Activated CD4-positive, alpha-beta T cell treated with anti-CD3 and anti-CD28 coated beads for 48 hours (primary cell): ENCODE results near the gene SLK.

Source experiments
- DNase-seq: peaks from one replicate; pipeline ENCODE4 v3.0.0-alpha.2; 2020

Gene SLK

GRCh38 chr10:103991393-103992128 is 24.6 kb downstream of the SLK start:
- DNase-seq: no peak

- DNase-seq: no peak
Measured at GRCh38 chr10:103995134-103995533, 28.2 kb downstream of the SLK start.

DNA sequence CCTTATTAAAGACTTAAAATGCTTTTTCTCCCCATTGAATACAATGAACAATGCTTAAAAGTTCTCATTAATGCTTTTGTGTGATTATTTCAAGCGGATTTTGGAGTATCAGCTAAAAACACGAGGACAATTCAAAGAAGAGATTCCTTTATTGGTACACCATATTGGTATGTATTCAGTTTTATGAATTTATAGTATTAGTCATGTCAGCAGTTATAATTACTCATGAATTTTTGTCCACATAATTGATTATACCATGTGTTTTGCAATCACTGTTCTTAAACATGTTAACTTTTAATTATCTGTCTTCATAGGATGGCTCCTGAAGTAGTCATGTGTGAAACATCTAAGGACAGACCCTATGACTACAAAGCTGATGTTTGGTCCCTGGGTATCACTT is 31.9 kb downstream of the SLK start:
- DNase-seq: no peak

GRCh38 chr10:104002911-104003310 is 36.0 kb downstream of the SLK start:
- DNase-seq: no peak

DNA sequence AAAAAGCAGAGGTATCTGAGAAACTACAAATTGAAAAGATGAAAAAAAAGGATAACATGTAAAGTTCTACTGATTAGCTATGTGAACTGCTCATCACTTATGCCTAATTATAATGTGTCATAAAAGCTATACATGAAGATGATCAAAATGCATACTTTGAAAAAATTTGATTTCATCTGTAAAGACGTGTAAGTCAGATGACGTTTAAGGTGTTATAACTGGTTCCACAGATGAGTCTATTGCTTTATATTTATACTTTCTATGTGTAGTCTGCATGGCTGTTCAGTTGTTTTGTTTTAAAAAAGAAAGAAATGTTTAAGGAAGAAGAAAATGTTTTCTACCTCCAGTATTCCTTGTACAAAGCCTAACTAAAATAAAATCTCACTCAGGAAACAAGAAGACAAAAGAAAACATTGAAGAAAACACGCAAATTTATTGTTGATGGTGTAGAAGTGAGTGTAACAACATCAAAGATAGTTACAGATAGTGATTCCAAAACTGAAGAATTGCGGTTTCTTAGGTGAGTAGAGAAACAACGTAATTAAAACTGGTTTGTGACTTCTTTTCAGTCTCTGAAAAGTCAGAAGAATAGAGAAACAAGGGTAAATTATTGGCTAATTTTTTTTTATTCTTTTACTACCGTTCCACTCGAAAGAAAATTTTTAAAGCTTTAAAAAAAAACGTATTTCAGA is 38.4 kb downstream of the SLK start:
- no peak for DNase-seq

GRCh38 chr10:104011904-104012303 is 45.0 kb downstream of the SLK start:
- DNase-seq: no peak

GRCh38 chr10:104013489-104013888 is 46.5 kb downstream of the SLK start:
- DNase-seq: no peak

DNA sequence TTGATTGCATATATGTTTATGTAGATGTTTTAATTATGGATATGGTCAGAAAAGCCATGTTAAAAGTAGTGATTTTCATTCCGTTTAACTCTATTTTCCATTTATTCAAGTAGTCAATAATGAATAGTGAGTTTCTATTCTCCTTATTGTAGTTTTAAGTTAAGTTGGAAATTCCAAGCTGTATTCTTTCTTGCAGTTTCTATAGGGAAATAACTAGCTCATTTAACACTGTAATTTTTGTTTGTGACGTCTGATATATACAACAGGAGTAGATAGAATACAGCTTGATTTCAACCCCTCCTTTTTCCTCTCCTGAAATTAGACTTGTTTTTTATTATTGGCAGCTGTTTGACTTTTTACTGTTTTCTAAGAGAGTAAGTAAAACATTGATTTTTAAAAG is 47.2 kb downstream of the SLK start:
- no peak for DNase-seq

- no peak for DNase-seq
Measured at GRCh38 chr10:104016661-104017060, 49.7 kb downstream of the SLK start.

GRCh38 chr10:104018471-104018870 is 51.5 kb downstream of the SLK start:
- no peak for DNase-seq

GRCh38 chr10:104020020-104020419 is 53.1 kb downstream of the SLK start:
- DNase-seq: no peak

GRCh38 chr10:104021246-104021645 is 54.3 kb downstream of the SLK start:
- no peak for DNase-seq

DNA sequence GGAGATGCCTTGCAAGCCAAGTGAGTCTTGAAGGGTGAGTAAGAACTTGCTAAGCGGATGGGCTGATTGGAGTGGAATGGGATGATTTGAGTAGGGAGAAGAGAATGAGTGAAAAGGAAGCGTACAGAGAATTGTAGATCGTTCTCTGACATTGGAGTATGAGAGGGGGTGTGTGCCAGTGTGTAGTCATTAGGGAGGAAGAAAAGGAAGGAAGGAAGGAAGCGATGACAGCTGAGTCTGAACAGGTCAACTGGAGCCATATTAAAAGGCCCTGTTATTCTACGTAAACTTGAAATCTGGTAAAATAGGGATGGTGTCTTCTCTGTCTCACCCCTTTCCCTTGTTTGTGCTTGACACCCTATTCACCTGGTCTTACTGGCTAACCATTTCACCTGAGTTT is 55.1 kb downstream of the SLK start:
- DNase-seq: no peak

- no peak for DNase-seq
Measured at GRCh38 chr10:104025524-104025923, 58.6 kb downstream of the SLK start.

GRCh38 chr10:104026762-104027161 is 59.8 kb downstream of the SLK start:
- DNase-seq: no peak

DNA sequence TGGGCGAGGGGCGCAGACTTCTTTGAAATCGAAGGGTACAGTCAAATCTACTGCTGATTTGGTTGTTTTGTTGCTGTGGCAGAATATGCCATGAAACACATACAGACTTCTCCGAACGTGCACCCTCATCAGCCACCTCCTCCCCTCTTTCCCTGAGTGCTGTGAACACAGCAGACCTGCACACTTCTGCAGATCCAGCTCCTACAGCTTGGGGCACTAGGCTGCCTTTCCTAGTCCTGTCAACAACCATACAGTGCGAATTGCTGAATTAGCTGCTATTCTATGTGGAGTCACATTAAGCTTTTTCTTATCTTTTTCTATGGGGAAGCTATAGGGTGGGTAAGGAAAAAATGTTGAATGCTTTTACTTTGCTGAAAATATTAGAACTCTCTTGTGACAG is 61.2 kb downstream of the SLK start:
- peak; percentile 42 for DNase-seq

GRCh38 chr10:104028823-104029520 is 62.0 kb downstream of the SLK start:
- no peak for DNase-seq

GRCh38 chr10:104029521-104029860 is 62.6 kb downstream of the SLK start:
- DNase-seq: no peak

DNA sequence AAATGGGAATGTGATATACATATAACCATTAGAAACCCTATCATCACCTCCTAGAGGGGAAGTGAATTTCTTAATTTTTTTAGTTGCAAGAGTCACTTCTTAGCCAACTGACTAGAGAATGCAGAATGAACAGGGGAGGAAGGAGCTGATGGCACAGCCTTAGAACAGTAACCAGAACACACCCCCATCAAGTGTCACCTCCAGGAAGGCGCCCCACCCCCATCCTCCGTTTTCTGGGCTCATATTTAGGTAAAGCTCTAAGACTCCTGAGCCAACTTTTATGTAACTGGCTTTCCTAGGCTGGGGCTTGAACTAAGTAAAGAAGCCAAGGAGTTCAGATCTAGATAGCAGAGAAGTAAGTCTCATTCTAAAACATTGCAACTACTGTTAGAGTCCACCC is 64.7 kb downstream of the SLK start:
- no peak for DNase-seq

GRCh38 chr10:104032144-104032775 is 65.3 kb downstream of the SLK start:
- DNase-seq: no peak

DNA sequence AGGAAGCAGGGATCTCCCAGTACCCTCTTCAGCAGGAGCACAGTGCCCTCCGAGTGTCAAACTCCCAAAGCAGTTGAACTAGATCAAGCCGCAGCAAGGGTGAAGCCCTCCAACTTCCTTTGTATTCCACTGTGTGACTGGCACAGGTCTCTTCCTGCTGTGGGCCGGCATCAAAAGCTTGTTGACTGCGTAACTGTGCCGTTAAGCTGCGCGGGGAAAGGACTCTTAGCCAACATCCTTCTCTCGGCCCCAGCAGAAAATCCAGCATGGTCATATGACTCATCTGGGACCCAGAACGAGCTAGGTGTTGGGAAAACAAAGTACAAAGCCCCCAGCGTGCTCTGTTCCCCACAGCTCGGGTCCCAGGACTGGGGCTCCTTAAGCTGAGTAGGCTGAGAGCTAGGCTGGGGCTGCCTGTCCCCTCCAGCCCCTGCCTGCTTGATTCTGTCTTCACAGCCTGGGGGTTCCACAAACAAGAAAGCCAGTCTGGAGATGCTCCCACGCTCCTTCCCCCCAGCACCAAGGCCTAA is 66.5 kb downstream of the SLK start:
- no peak for DNase-seq

- no peak for DNase-seq
Measured at GRCh38 chr10:104033966-104034365, 67.0 kb downstream of the SLK start.

- no peak for DNase-seq
Measured at GRCh38 chr10:104034401-104035193, 67.7 kb downstream of the SLK start.
